HUES64 (cell line): ENCODE results near the gene DPH1.

Experiments used
- H3K27ac ChIP-seq: 2 replicates; pipeline ENCODE4 v1.7.0; 2013; ENCODE audit warnings: low read depth, low read length, inconsistent platforms
- H3K27me3 ChIP-seq: 2 replicates; pipeline ENCODE4 v1.6.1; 2013; ENCODE audit warnings: mild to moderate bottlenecking, low read length; ENCODE audit not compliant: insufficient read depth
- H3K36me3 ChIP-seq: 2 replicates; pipeline ENCODE4 v1.6.1; 2013; ENCODE audit warnings: mild to moderate bottlenecking, low read length; ENCODE audit not compliant: insufficient read depth
- H3K4me1 ChIP-seq: 2 replicates; pipeline ENCODE4 v1.6.1; 2013; ENCODE audit warnings: mild to moderate bottlenecking, low read length, moderate library complexity; ENCODE audit not compliant: insufficient read depth
- H3K4me3 ChIP-seq: 2 replicates; pipeline ENCODE4 v1.5.1; 2013; ENCODE audit warnings: mild to moderate bottlenecking, low read length, moderate library complexity
- H3K9ac ChIP-seq: 2 replicates; pipeline ENCODE4 v1.6.1; 2013; ENCODE audit warnings: mild to moderate bottlenecking, low read depth, low read length
- H3K9me3 ChIP-seq: 2 replicates; pipeline ENCODE4 v1.6.1; 2013; ENCODE audit warnings: low read depth, low read length; ENCODE audit not compliant: insufficient read depth
- WGBS: fragments of 150-250, 120-280 bp; methylation state at CpG from one replicate; pipeline ENCODE4 v1.1.7; 2013; ENCODE audit warnings: missing lambda C conversion rate; 5-methylcytosine and 5-hydroxymethylcytosine counted together

The DPH1 gene

DNA sequence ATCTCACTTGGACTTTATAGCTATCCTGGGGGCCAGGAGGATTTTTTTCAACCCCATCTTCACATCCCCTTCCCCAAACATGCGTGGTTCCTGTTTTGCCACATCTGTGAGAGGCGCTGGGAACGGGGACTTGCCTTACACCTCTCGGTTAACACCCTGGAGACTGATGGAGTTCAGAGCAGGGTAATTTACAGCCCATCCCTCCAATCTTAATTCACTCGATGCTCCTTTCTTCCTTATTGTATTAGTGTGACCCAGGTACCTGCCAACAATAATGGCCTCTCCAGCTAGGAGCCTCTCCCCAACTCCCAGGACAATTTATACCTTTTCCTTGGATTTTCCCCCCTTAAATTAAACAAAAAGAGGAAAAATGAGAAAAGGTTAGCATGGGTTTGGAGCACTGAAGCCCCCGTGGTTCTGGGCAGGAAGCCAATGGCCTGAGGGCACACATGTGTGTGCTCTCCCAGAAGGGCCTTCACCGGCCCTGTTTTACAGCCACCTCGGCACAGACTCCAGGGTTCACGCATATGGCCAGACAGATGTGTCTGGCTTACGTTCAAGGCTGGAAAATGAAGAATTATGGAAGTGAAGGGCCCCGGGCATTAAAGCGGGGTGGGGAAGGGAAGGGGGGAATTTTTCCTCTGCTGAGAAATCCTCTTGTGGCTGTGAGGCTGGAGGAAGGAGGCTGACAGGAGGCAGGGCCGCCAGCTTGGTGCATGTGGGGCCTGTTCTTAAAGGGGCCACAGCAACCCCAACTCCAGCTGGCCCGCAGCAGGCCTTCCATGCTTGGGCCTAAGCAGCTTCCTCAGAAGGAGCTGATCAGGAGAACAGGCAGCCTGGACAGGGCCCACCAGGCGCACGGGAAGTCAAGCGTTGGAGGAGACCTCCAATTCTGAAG, 46.4 kb downstream of the DPH1 start:
- Histone ChIP-seq H3K36me3 (peaks cover 36% of the 10 kb centered on the region), H3K27me3 (no peaks in the 10 kb centered on the region), H3K4me1 (peaks cover 5% of the 10 kb centered on the region; the same call in 1 of the 2 replicates), H3K9ac (no peak overlapping the region), H3K9me3 (no peaks in the 10 kb centered on the region), H3K4me3 (no peak overlapping the region), H3K27ac (no peak overlapping the region)
- WGBS = 93% methylated on average over 17 of the region's 17 CpGs

DNA sequence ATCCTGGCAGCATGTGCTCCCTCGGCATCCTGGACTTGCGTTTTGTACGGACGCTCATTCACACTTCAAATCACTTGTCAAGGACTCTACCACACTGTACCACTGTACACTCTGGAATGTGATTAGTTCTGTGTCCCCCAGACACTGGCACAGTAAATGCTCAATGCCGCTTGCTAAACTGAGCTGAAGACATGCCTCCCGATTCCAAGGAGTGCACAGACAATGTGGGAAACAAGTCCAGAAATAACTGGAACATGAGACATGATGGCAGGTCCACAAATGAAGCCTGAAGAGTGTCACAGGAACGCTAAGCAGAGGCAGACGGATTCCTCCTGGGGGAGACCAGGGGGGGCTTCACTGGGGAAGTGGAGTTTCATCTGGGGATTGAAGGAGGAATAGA, 47.1 kb downstream of the DPH1 start:
- H3K27me3 ChIP-seq = no peaks in the 10 kb centered on the region
- H3K9ac ChIP-seq = no peak overlapping the region
- H3K27ac ChIP-seq = no peak overlapping the region
- H3K4me3 ChIP-seq = no peak overlapping the region
- peaks cover 37% of the 10 kb centered on the region for H3K36me3 ChIP-seq
- peaks cover 5% of the 10 kb centered on the region; the same call in 1 of the 2 replicates for H3K4me1 ChIP-seq
- WGBS = 95% methylated on average over 8 of the region's 8 CpGs
- no peaks in the 10 kb centered on the region for H3K9me3 ChIP-seq

DNA sequence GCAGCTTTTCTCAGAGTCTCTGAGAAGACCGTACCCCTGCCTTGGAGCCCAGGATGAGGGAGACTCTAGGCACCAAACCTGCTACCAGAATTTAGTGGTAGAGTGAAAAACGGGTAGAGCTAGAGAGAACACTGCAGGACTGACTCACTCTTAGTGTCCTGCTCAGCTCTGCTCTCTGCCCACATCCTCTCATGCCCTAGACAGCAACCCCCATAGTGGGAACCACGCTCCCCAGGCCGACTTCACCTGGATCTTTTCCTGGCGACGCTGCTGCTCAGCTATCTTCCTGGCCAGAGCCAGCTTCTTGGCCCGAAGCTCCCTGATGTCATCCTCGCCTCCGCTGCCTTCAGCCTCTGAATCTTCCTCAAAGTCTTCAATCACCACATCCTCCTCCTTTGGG, 51.6 kb downstream of the DPH1 start:
- no peaks in the 10 kb centered on the region for H3K4me1 ChIP-seq
- H3K27me3 ChIP-seq = no peaks in the 10 kb centered on the region
- H3K9ac ChIP-seq = no peak overlapping the region
- WGBS = 93% methylated on average over 9 of the region's 9 CpGs
- H3K36me3 ChIP-seq = peaks cover 28% of the 10 kb centered on the region
- H3K4me3 ChIP-seq = no peak overlapping the region
- H3K9me3 ChIP-seq = no peaks in the 10 kb centered on the region
- no peak overlapping the region for H3K27ac ChIP-seq

DNA sequence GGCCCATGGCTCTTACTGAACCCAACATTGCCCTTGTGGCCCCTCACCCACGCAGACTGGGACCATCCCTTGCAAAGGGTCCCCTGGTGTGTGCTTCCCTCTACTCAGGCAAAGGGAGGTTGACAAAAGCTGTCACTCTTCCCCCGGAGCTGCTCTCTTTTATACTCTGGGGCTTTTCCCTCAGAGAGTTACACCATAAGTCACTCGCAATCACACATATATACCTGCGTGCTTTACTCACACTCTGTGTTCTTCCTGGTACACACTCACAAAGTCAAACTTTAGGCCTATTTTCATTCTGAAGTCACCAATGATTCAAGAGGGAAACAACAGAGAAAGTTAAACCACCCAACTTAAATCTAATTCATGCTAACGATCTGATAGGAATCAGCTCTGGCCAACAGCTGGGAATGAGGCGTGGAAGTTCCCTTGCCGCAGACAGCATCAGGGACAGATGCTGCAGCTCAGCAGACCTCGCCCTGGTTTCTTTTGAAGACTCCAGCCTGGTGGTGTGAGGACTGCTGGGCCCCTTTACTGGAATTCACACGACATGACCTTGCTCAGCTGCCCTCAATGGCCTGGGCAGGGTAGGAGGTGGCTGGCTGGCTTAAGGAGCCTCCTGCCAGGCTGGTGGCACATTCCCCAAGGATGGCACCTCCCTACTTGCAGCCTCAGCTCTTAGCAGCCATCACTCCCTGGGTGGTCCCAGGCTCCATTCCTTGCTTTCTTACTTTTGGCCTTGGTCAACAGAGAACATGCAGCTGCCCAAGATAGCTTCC, 52.2 kb downstream of the DPH1 start:
- no peak overlapping the region for H3K9ac ChIP-seq
- H3K4me1 ChIP-seq = no peaks in the 10 kb centered on the region
- H3K9me3 ChIP-seq = no peaks in the 10 kb centered on the region
- WGBS = 85% methylated on average over 9 of the region's 9 CpGs
- no peak overlapping the region for H3K4me3 ChIP-seq
- no peaks in the 10 kb centered on the region for H3K27me3 ChIP-seq
- H3K27ac ChIP-seq = no peak overlapping the region
- peaks cover 23% of the 10 kb centered on the region for H3K36me3 ChIP-seq

DNA sequence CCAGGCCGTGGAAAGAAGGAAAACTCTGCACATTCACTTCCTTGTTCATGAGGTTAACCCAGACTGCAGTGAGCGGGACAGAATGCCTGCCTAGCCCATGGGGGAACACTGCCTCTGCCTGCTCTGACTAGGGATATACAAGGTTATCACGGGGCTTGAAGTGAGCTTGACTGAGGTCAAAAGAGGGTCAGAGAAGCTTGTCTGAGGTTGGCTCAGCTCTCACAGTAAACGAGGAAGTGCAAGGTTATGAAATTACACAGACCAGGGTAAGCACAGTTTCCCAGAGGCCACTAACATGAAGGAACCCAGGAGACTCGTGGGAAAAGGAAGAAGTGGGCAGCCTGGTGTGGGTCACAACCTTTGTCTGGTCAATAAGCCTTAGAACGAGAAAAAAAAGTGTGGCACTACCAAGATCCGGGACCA, 53.7 kb downstream of the DPH1 start:
- H3K36me3 ChIP-seq = peaks cover 15% of the 10 kb centered on the region
- no peak overlapping the region for H3K4me3 ChIP-seq
- peaks cover 1% of the 10 kb centered on the region; the same call in 1 of the 2 replicates for H3K4me1 ChIP-seq
- no peaks in the 10 kb centered on the region for H3K9me3 ChIP-seq
- no peak overlapping the region for H3K9ac ChIP-seq
- H3K27ac ChIP-seq = no peak overlapping the region
- no peaks in the 10 kb centered on the region for H3K27me3 ChIP-seq
- 88% methylated on average over 7 of the region's 7 CpGs for WGBS

DNA sequence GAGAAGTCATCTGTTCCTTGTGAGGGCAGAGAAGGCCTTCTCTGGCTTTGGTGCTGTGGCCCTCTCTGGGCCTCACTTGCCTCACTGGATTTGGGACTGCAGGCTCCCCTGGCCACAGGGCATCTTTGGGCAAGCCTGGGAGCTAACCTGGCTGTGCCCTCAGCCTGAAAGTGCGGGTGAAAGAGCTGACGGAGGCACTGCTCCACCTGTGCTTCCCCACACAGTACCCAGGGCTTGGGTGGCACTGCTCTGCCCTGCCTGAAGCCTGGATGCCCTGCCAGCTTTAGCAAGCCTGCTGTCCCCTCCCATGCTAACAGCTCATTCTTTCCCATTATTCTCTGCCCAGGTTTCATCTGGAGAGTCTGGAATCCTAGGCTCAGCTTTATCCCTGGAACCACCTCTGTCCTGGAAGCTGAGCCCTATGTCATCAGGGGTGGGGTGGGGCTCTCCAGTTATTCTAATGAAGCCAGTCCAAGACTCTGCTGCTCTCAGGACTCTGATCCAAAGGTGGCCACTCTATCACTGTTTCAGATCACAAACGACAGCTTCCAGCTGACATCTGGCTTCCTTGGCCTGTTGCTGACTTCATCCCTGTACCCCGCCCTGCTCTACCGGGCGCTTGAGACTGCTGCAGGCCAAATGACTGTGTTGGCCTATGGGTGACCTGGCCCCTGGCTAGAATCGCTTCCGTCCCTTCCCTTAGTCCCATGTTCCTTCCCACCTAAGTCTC, 54.2 kb downstream of the DPH1 start:
- Histone ChIP-seq H3K9ac (no peak overlapping the region), H3K4me1 (peaks cover 7% of the 10 kb centered on the region)
- 95% methylated on average over 7 of the region's 8 CpGs for WGBS

DNA sequence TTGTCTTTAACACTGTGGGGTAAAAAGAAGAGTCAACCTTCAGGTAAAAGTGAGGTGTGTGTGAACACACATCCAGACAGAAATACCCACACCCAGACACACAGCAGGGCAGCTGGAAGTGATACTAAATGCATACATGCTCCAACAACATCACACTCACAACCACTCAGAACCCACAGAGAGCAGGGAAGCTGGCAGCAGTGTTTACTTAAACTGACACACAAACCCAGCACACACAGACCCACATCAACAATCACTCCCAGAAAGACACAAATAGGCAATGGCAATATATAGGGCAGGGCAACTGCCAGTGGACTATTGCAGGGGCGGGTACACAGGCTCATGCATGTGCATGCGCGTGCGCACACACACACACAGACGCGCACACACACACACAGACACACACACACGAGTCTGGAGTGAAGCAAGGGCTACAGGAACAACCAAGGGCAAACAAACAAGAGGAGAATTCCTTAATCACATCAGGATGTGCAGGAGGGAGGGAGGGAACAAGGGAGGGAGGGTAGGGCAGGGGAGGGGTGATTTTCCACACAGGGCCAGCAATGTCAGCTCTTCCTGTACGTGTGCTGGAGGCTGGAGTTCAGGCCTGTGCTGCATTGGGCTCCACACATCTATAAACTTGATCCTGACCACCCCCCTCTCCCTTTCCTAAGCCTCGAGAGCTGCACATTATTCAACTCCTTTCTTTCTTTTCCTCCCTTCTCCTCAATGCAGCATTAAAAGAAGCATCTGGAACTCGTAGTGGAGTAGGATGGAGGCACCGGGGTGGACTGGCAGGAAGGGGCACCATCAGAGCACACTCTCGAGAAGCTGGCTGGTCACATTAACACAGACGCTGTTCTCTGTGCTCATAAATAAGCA, 55.1 kb downstream of the DPH1 start:
- Histone ChIP-seq H3K27me3 (no peaks in the 10 kb centered on the region), H3K9me3 (no peaks in the 10 kb centered on the region), H3K4me1 (peaks cover 12% of the 10 kb centered on the region), H3K36me3 (peaks cover 15% of the 10 kb centered on the region), H3K9ac (no peak overlapping the region), H3K27ac (no peak overlapping the region), H3K4me3 (no peak overlapping the region)
- WGBS = 90% methylated on average over 13 of the region's 13 CpGs

More for the DNA sequence above, 54.2 kb downstream of the DPH1 start:
- Histone ChIP-seq H3K4me3 (no peak overlapping the region), H3K9me3 (no peaks in the 10 kb centered on the region), H3K27ac (no peak overlapping the region), H3K36me3 (peaks cover 15% of the 10 kb centered on the region), H3K27me3 (no peaks in the 10 kb centered on the region)

DNA sequence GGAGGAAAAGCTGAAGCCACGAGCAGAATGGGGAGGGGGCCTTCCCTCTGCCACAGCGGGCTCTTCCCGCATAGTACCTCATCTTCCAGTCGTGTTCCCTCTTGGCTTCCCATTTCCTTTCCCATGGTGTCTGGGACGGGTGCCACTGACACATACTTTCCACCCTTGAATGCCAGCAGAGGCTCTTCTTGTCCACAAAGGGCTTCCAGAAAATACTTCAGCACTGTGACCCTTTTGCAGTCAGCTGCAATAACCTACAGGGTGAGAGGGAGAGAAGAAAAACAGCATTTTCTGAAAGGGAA, 55.6 kb downstream of the DPH1 start:
- H3K4me3 ChIP-seq = no peak overlapping the region
- H3K4me1 ChIP-seq = peaks cover 18% of the 10 kb centered on the region
- no peak overlapping the region for H3K27ac ChIP-seq
- no peaks in the 10 kb centered on the region for H3K9me3 ChIP-seq
- H3K36me3 ChIP-seq = peaks cover 12% of the 10 kb centered on the region
- no peaks in the 10 kb centered on the region for H3K27me3 ChIP-seq
- WGBS = 88% methylated on average over 5 of the region's 5 CpGs
- H3K9ac ChIP-seq = no peak overlapping the region

DNA sequence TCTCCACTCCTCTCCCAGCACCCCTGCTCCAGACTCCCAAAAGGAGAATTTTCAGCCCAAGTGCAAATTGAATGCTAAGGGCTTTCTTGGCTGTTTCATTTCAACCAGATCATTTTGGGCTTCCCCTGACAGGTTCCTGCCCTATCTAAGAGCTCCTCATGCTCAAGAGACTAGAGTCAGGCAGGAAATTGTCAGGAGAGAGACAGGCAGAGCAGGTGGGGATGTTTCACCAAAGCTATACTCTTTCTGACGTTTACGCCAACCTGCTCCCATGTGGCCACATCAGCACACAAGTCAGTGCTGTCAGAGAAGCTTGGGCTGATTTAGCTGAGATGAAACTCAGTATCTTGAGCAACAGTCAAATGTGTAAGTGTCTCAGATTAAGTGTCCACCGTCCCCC, 56.4 kb downstream of the DPH1 start:
- H3K27me3 ChIP-seq = no peaks in the 10 kb centered on the region
- peaks cover 6% of the 10 kb centered on the region for H3K36me3 ChIP-seq
- H3K4me1 ChIP-seq = peaks cover 25% of the 10 kb centered on the region
- H3K27ac ChIP-seq = no peak overlapping the region
- H3K9me3 ChIP-seq = no peaks in the 10 kb centered on the region
- 93% methylated on average over 3 of the region's 3 CpGs for WGBS
- H3K4me3 ChIP-seq = no peak overlapping the region
- H3K9ac ChIP-seq = no peak overlapping the region

DNA sequence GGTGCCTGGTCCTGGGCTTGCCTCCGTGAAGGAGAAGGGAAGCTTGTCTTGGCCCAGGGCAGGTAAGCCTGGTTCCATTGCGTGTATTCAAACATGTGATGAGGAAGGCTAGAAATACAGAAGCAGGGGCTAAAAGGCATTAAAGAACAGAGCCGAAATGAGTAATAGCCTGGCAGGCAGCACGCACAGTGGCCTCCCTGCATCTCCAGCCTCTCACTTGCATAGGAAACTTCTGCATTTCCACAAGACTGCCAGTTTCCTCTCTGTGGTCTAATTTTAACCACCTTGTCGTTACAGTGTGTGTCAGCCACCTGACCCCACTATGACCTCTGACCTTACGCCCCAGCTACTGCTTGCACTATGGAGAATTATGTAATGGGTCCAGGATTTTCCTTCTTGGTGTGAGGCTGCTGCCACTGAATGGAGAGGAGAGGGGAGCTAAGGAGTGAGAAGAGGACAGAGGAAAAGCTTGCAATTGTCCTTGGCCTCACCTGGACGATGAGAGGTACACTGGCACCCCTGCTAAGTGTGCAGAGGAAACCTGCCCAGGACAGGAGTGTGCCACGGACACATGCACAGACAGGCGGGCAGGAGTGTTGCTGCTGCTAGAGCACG, 57.8 kb downstream of the DPH1 start:
- no peak overlapping the region for H3K27ac ChIP-seq
- peaks cover 27% of the 10 kb centered on the region for H3K4me1 ChIP-seq
- H3K9me3 ChIP-seq = no peaks in the 10 kb centered on the region
- H3K27me3 ChIP-seq = no peaks in the 10 kb centered on the region
- H3K36me3 ChIP-seq = no peaks in the 10 kb centered on the region
- WGBS = 88% methylated on average over 10 of the region's 10 CpGs
- no peak overlapping the region for H3K4me3 ChIP-seq
- no peak overlapping the region for H3K9ac ChIP-seq
